ENCODE data around the gene JMJD1C. TPM values are rescaled to one million over a fixed set of nuclear protein-coding genes. Genes with fewer than 3 reads are reported as not detected.

The JMJD1C gene
- total and polyA plus RNA-seq, 10 of the 15 experiments (the other 5 are each of a cell fraction or from before 2014, with no cell fraction given) = 31.2 to 83.3 (median 49.5) TPM

- no TSS peak for BruUV-seq (replicated peaks)
- intact Hi-C loops (cut with micrococcal nuclease; ENCODE audit: unreplicated experiment) (loop anchor here (10.0 kb wide), 1 partner anchor 449 kb away; no protein-coding TSS in a partner anchor), in situ Hi-C loops (cut with MboI) (no loop called here)
- Histone ChIP-seq H3K4me1 (ENCODE audit: control insufficient read depth, insufficient read depth, low read length) (peaks cover 6% of the 10 kb centered on the region; the same call in 1 of the 2 replicates), H3K9me3 (replicated peaks; ENCODE audit: control insufficient read depth, insufficient read depth, low read length) (no peaks in the 10 kb centered on the region; the same call in 2 of the 3 replicates), H4K20me1 (ENCODE audit: control insufficient read depth, insufficient read depth) (no peaks in the 10 kb centered on the region; the same call in 1 of the 2 replicates), H3K27ac (ENCODE audit: control insufficient read depth, insufficient read depth) (peak overlapping the region; percentile 94), H3K27me3 (replicated peaks in 1 of 2; ENCODE audit: control insufficient read depth in 2 of 2, insufficient read depth in 2 of 2, low read length in 1 of 2) (no peaks in the 10 kb centered on the region), H3K4me2 (ENCODE audit: control insufficient read depth, insufficient read depth) (peak overlapping the region; percentile 36), H3K9ac (ENCODE audit: control insufficient read depth, insufficient read depth, low read length) (peak overlapping the region; percentile 89), H2AFZ (ENCODE audit: control insufficient read depth, low read depth, low read length) (peak overlapping the region; percentile 59; the same call in 1 of the 2 replicates), H3K4me3 (peak overlapping the region; percentile 89), H3K36me3 (ENCODE audit: control insufficient read depth in 2 of 2, insufficient read depth in 2 of 2, low read length in 1 of 2) (no peaks in the 10 kb centered on the region), H3K79me2 (ENCODE audit: control insufficient read depth, insufficient read depth, low read length) (peaks cover 54% of the 10 kb centered on the region)
- CTCF ChIA-PET = interaction anchor here (0.6 to 7.8 kb wide), 8 partner anchors 8 to 586 kb away, joined by 3 to 71 read pairs (median 4); no protein-coding TSS in a partner anchor
- ATAC-seq (0 out of 3 replicates have a peak, but pooled peaks have one; percentile 1), DNase-seq (ENCODE audit: low read depth, low spot score) (no peak), FAIRE-seq (no peak)
- peak in 1 of 2 experiments; percentile 37; a peak in 1 of 3 replicates for TF ChIP-seq EGR1 (IDR thresholded peaks at IDR 0.05; ENCODE audit: borderline replicate concordance in 1 of 2, low read depth in 2 of 2, low read length in 2 of 2)
- TF ChIP-seq POLR2A (IDR thresholded peaks at IDR 0.05; ENCODE audit: low read depth, low read length) = no peak
- TF ChIP-seq MTA2 (IDR thresholded peaks at IDR 0.05; ENCODE audit: low read depth) = peak; percentile 2
- TF ChIP-seq IKZF2 (IDR thresholded peaks at IDR 0.05) = 0 out of 4 replicates have a peak, but pooled peaks of 1 of the 2 experiments have one; percentile 6
- no peak for TF ChIP-seq NKRF (conservative IDR thresholded peaks at IDR 0.05)
- TF ChIP-seq BACH1 (IDR thresholded peaks at IDR 0.05; ENCODE audit: borderline replicate concordance) = no peak
- 0 out of 2 replicates have a peak, but pooled peaks have one; percentile 8 for TF ChIP-seq RELB (IDR thresholded peaks at IDR 0.05; ENCODE audit: low read depth)
- TF ChIP-seq IKZF1 (conservative IDR thresholded peaks at IDR 0.05) = 0 out of 2 replicates have a peak, but pooled peaks have one; percentile 34
- TF ChIP-seq WRNIP1 (IDR thresholded peaks at IDR 0.05; ENCODE audit: borderline replicate concordance, low read depth, low read length) = 0 out of 2 replicates have a peak, but pooled peaks have one; percentile 38
- TF ChIP-seq TARDBP (IDR thresholded peaks at IDR 0.05; ENCODE audit: borderline replicate concordance) = no peak
- RAD21 ChIA-PET (ENCODE audit: unreplicated experiment) = interaction anchor here (0.5 to 2.7 kb wide), 11 partner anchors 11 to 754 kb away, joined by 3 to 14 read pairs (median 3); no protein-coding TSS in a partner anchor
- POLR2A ChIA-PET = interaction anchor here (0.6 to 2.8 kb wide), 5 partner anchors 8 to 495 kb away, joined by 3 to 15 read pairs (median 8); no protein-coding TSS in a partner anchor
- SMC1A ChIA-PET (ENCODE audit: uncharacterized antibody, unreplicated experiment) = interaction anchor here (0.7 to 7.0 kb wide), 14 partner anchors 13 to 523 kb away, joined by 3 to 53 read pairs (median 3); no protein-coding TSS in a partner anchor
- WGBS (ENCODE audit: insufficient coverage, insufficient replicate concordance, low lambda C conversion rate, missing lambda C conversion rate) = 0% methylated on average over 9 of the region's 9 CpGs
These were observed 331.8 kb downstream of the JMJD1C start for GRCh38 chr10:63133821-63134557.

All from GM12878 (cell line).